ENCODE data around the gene HMGB3. TPM values are rescaled to one million over a fixed set of nuclear protein-coding genes. Genes with fewer than 3 reads are reported as not detected.
"Not testable (repeated sequence)": the region's sequence is repeated elsewhere in the genome, so short reads cannot be mapped to it uniquely, and the experiment has no call there.

The HMGB3 gene
- polyA plus RNA-seq, 1 donor, result 55.0 TPM

GRCh38 chrX:150954951-150955350 lies 28.2 kb upstream of the HMGB3 start:
- no CpG with 5 or more reads among the region's 3 CpGs for WGBS (ENCODE audit: insufficient coverage, low lambda C conversion rate)
- Histone ChIP-seq H3K4me3 (ENCODE audit: low read length) (no peak overlapping the region), H3K9me3 (ENCODE audit: control insufficient read depth, low read depth, low read length) (no peaks in the 10 kb centered on the region), H3K4me1 (ENCODE audit: control insufficient read depth, insufficient read depth, low read length) (no peaks in the 10 kb centered on the region), H3K36me3 (ENCODE audit: control insufficient read depth, insufficient read depth, low read length) (no peaks in the 10 kb centered on the region), H3K27me3 (ENCODE audit: control insufficient read depth, insufficient read depth, low read length) (no peaks in the 10 kb centered on the region), H3K27ac (ENCODE audit: low read length) (no peak overlapping the region)
- no peak for DNase-seq

- H3K4me1 ChIP-seq (ENCODE audit: control insufficient read depth, insufficient read depth, low read length), result no peaks in the 10 kb centered on the region
- H3K36me3 ChIP-seq (ENCODE audit: control insufficient read depth, insufficient read depth, low read length), result no peaks in the 10 kb centered on the region
- H3K27me3 ChIP-seq (ENCODE audit: control insufficient read depth, insufficient read depth, low read length), result no peaks in the 10 kb centered on the region
- no peak overlapping the region for H3K4me3 ChIP-seq (ENCODE audit: low read length)
- H3K27ac ChIP-seq (ENCODE audit: low read length), result no peak overlapping the region
- no peak for DNase-seq
- no peaks in the 10 kb centered on the region for H3K9me3 ChIP-seq (ENCODE audit: control insufficient read depth, low read depth, low read length)
- WGBS (ENCODE audit: insufficient coverage, low lambda C conversion rate), result 100% methylated on average over 1 of the region's 2 CpGs
Observed at GRCh38 chrX:150955590-150955989, 27.5 kb upstream of the HMGB3 start.

- WGBS (ENCODE audit: insufficient coverage, low lambda C conversion rate), result no CpG with 5 or more reads among the region's 1 CpG
- H3K36me3 ChIP-seq (ENCODE audit: control insufficient read depth, insufficient read depth, low read length), result no peaks in the 10 kb centered on the region
- H3K27me3 ChIP-seq (ENCODE audit: control insufficient read depth, insufficient read depth, low read length), result no peaks in the 10 kb centered on the region
- no peak overlapping the region for H3K4me3 ChIP-seq (ENCODE audit: low read length)
- no peak for DNase-seq
- no peaks in the 10 kb centered on the region for H3K9me3 ChIP-seq (ENCODE audit: control insufficient read depth, low read depth, low read length)
- H3K4me1 ChIP-seq (ENCODE audit: control insufficient read depth, insufficient read depth, low read length), result no peaks in the 10 kb centered on the region
- no peak overlapping the region for H3K27ac ChIP-seq (ENCODE audit: low read length)
Observed at GRCh38 chrX:150958177-150958576, 25.0 kb upstream of the HMGB3 start.

- no CpG with 5 or more reads among the region's 2 CpGs for WGBS (ENCODE audit: insufficient coverage, low lambda C conversion rate)
- Histone ChIP-seq H3K36me3 (ENCODE audit: control insufficient read depth, insufficient read depth, low read length) (no peaks in the 10 kb centered on the region), H3K4me3 (ENCODE audit: low read length) (no peak overlapping the region), H3K9me3 (ENCODE audit: control insufficient read depth, low read depth, low read length) (no peaks in the 10 kb centered on the region), H3K4me1 (ENCODE audit: control insufficient read depth, insufficient read depth, low read length) (no peaks in the 10 kb centered on the region), H3K27ac (ENCODE audit: low read length) (no peak overlapping the region), H3K27me3 (ENCODE audit: control insufficient read depth, insufficient read depth, low read length) (no peaks in the 10 kb centered on the region)
- DNase-seq, result no peak
Observed at GRCh38 chrX:150959557-150959956, 23.6 kb upstream of the HMGB3 start.

DNA sequence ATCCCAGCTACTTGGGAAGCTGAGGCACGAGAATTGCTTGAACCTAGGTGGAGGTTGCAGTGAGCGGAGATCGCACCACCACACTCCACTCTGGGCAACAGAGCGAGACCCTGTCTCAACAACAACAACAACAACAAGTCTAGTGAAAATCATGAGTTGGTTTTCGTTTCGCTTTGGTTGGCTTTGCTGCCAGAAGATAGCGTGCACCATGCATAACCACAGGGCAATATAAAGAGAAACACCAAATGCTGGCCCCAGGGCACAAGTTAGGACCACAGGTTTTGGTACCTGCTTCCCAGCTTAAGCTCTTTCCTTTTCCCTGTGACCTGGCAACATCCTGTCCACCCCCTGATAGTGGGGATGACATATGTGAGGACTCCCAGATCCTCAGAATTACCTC lies 21.5 kb upstream of the HMGB3 start:
- Histone ChIP-seq H3K4me3 (ENCODE audit: low read length) (no peak overlapping the region), H3K9me3 (ENCODE audit: control insufficient read depth, low read depth, low read length) (no peaks in the 10 kb centered on the region), H3K27ac (ENCODE audit: low read length) (no peak overlapping the region), H3K4me1 (ENCODE audit: control insufficient read depth, insufficient read depth, low read length) (no peaks in the 10 kb centered on the region), H3K27me3 (ENCODE audit: control insufficient read depth, insufficient read depth, low read length) (no peaks in the 10 kb centered on the region), H3K36me3 (ENCODE audit: control insufficient read depth, insufficient read depth, low read length) (no peaks in the 10 kb centered on the region)
- no peak for DNase-seq
- WGBS (ENCODE audit: insufficient coverage, low lambda C conversion rate), result no CpG with 5 or more reads among the region's 7 CpGs

- DNase-seq; H3K4me1 ChIP-seq (ENCODE audit: control insufficient read depth, insufficient read depth, low read length); H3K27ac ChIP-seq (ENCODE audit: low read length); H3K4me3 ChIP-seq (ENCODE audit: low read length); H3K9me3 ChIP-seq (ENCODE audit: control insufficient read depth, low read depth, low read length); H3K36me3 ChIP-seq (ENCODE audit: control insufficient read depth, insufficient read depth, low read length); H3K27me3 ChIP-seq (ENCODE audit: control insufficient read depth, insufficient read depth, low read length): not testable (repeated sequence)
- WGBS (ENCODE audit: insufficient coverage, low lambda C conversion rate), result no CpG with 5 or more reads among the region's 12 CpGs
Observed at GRCh38 chrX:150964416-150964815, 18.7 kb upstream of the HMGB3 start.

- peaks cover 10% of the 10 kb centered on the region for H3K4me1 ChIP-seq (ENCODE audit: control insufficient read depth, insufficient read depth, low read length)
- H3K27ac ChIP-seq (ENCODE audit: low read length), result no peak overlapping the region
- H3K27me3 ChIP-seq (ENCODE audit: control insufficient read depth, insufficient read depth, low read length), result no peaks in the 10 kb centered on the region
- no peak for DNase-seq
- no peak overlapping the region for H3K4me3 ChIP-seq (ENCODE audit: low read length)
- no peaks in the 10 kb centered on the region for H3K9me3 ChIP-seq (ENCODE audit: control insufficient read depth, low read depth, low read length)
- no peaks in the 10 kb centered on the region for H3K36me3 ChIP-seq (ENCODE audit: control insufficient read depth, insufficient read depth, low read length)
- WGBS (ENCODE audit: insufficient coverage, low lambda C conversion rate), result no CpG with 5 or more reads among the region's 11 CpGs
Observed at GRCh38 chrX:150966235-150966634, 16.9 kb upstream of the HMGB3 start.

DNA sequence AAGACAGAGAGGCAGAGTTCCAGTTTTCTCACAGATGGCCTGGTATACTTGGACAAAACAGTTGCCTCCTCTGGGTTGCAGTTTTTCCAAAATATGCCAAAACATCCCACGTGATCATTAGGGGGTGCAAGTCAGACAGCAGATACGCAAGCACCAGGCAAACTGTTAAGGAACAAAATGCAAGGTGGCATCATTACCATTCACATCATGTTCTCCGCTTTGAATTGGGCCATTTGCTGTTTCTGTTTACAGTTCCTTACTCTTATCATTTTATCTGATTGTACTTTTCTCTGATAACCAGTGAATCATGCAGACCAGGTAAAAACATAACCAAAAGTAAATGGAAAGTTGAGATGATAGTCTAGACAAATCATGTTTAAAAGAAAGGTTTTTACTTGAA lies 16.4 kb upstream of the HMGB3 start:
- no peak overlapping the region for H3K4me3 ChIP-seq (ENCODE audit: low read length)
- H3K4me1 ChIP-seq (ENCODE audit: control insufficient read depth, insufficient read depth, low read length), result peaks cover 10% of the 10 kb centered on the region
- no peaks in the 10 kb centered on the region for H3K9me3 ChIP-seq (ENCODE audit: control insufficient read depth, low read depth, low read length)
- no peak overlapping the region for H3K27ac ChIP-seq (ENCODE audit: low read length)
- no peaks in the 10 kb centered on the region for H3K36me3 ChIP-seq (ENCODE audit: control insufficient read depth, insufficient read depth, low read length)
- WGBS (ENCODE audit: insufficient coverage, low lambda C conversion rate), result no CpG with 5 or more reads among the region's 3 CpGs
- DNase-seq, result no peak
- H3K27me3 ChIP-seq (ENCODE audit: control insufficient read depth, insufficient read depth, low read length), result no peaks in the 10 kb centered on the region

DNA sequence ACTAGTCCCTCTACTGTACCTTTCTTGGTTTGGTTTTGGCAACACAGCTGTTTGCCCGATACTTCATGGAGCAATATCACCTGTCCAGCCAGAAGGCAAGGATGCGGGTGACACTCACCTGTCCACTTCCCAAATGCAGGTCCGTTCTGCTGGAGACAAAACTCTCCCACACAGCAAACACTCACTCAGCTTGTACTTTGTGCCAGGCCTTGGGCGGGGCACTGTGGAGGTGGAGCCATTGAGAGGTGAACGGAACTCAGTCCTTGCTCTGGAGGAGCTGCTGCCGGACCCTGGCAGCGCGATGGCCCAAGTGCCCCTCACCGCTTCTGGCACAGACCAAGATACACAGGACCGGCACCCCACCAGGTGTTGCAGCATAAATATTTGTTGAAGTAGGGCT lies 15.3 kb upstream of the HMGB3 start:
- no CpG with 5 or more reads among the region's 10 CpGs for WGBS (ENCODE audit: insufficient coverage, low lambda C conversion rate)
- peak in 1 of 2 donors; percentile 29 for DNase-seq
- Histone ChIP-seq H3K4me1 (ENCODE audit: control insufficient read depth, insufficient read depth, low read length) (peaks cover 10% of the 10 kb centered on the region), H3K36me3 (ENCODE audit: control insufficient read depth, insufficient read depth, low read length) (no peaks in the 10 kb centered on the region), H3K27ac (ENCODE audit: low read length) (no peak overlapping the region), H3K4me3 (ENCODE audit: low read length) (no peak overlapping the region), H3K27me3 (ENCODE audit: control insufficient read depth, insufficient read depth, low read length) (no peaks in the 10 kb centered on the region), H3K9me3 (ENCODE audit: control insufficient read depth, low read depth, low read length) (no peaks in the 10 kb centered on the region)

DNA sequence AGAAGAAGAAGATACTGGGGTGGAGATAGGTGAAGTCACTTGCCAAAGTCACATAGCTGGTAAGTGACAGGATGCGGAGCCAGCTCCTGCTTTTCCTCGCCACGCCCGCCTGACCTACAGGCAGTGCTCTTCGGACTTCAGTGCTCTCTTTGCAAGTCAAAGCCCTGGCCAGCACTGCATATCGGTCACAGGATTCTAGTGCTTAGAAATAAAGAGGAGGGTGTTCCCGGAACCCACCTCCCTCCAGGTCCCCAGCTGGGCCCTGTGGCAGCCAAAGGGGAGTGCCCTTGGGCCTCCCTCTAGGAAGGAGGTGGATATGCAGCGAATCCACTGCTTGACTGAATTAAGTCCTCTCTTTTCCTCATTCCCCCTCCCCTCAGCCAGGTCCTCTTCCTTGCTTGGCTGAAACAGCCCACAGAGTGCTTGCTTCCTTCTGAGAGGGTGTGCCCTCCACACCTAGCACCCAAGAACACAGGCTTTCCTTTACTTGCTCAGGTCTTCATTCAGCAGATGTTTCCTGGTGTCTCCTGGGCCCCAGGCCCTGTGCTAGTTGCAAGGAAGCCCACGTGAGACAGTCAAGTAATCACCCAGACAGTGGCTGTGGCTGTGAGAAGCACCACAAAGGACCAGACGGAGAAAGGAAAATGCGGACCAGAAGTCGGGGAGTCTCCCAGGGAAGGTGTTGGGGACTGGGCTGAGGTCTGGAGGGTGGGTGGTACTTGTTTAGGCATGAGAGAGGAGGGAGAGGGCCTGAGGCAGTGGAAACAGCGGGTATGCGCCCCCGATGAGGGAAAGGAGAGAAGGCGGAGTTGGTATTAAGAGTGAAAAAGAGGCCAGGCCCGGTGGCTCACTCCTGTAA lies 14.0 kb upstream of the HMGB3 start:
- 80% methylated on average over 2 of the region's 17 CpGs for WGBS (ENCODE audit: insufficient coverage, low lambda C conversion rate)
- H3K27me3 ChIP-seq (ENCODE audit: control insufficient read depth, insufficient read depth, low read length), result no peaks in the 10 kb centered on the region
- H3K4me3 ChIP-seq (ENCODE audit: low read length), result no peak overlapping the region
- no peak overlapping the region for H3K27ac ChIP-seq (ENCODE audit: low read length)
- H3K9me3 ChIP-seq (ENCODE audit: control insufficient read depth, low read depth, low read length), result no peaks in the 10 kb centered on the region
- H3K4me1 ChIP-seq (ENCODE audit: control insufficient read depth, insufficient read depth, low read length), result peaks cover 10% of the 10 kb centered on the region
- H3K36me3 ChIP-seq (ENCODE audit: control insufficient read depth, insufficient read depth, low read length), result no peaks in the 10 kb centered on the region
- DNase-seq, result peak in 1 of 2 donors; percentile 13

- Histone ChIP-seq H3K4me1 (ENCODE audit: control insufficient read depth, insufficient read depth, low read length) (peaks cover 6% of the 10 kb centered on the region), H3K27me3 (ENCODE audit: control insufficient read depth, insufficient read depth, low read length) (no peaks in the 10 kb centered on the region), H3K4me3 (ENCODE audit: low read length) (no peak overlapping the region), H3K9me3 (ENCODE audit: control insufficient read depth, low read depth, low read length) (no peaks in the 10 kb centered on the region), H3K27ac (ENCODE audit: low read length) (no peak overlapping the region), H3K36me3 (ENCODE audit: control insufficient read depth, insufficient read depth, low read length) (no peaks in the 10 kb centered on the region)
- no CpG with 5 or more reads among the region's 2 CpGs for WGBS (ENCODE audit: insufficient coverage, low lambda C conversion rate)
- no peak for DNase-seq
Observed at GRCh38 chrX:150972450-150972849, 10.7 kb upstream of the HMGB3 start.
